A549 treated with AZD9567 at 1 μM for 4 hours (cell line): ENCODE data around the gene DDX19B. TPM values are rescaled to one million over a fixed set of nuclear protein-coding genes. Genes with fewer than 3 reads are reported as not detected.

Source experiments
- total RNA-seq: library from RNA; stranded (reverse); fragments of 200-300 nt; extraction: Qiagen RNA extraction; gene quantifications from 5 replicates; pipeline ENCODE4 v1.2.3, GENCODE V29; 2022; ENCODE audit not compliant: insufficient read depth

Gene DDX19B
- 27.5 to 45.5 TPM (median 31.5 TPM) in 5 replicates for total RNA-seq

GRCh38 chr16:70298988-70299938, at the start of gene DDX19B:
TSS of gene DDX19B (plus strand) at chr16:70299186. CDS start at chr16:70299298, 112 bp downstream.

GRCh38 chr16:70251629-70252354, 47.2 kb upstream of the DDX19B start, which contains the start of gene EXOSC6:
TSS of gene EXOSC6 (minus strand) at chr16:70251940. CDS start at chr16:70251900, 40 bp downstream.

GRCh38 chr16:70289229-70290094, 9.5 kb upstream of the DDX19B start, which contains the start of gene AARS1:
TSS of gene AARS1 (minus strand) at chr16:70289506. CDS start at chr16:70282763, 6,743 bp downstream.

Other genes with a start within 250 kb of the DDX19B start
- gene PDPR, start 184.9 kb upstream of the DDX19B start, total RNA-seq = 15.7 to 17.1 TPM (median 17.0 TPM) in 5 replicates
- 0.06 to 0.15 TPM in 2 of 5 replicates, not detected in the others for gene CLEC18C, start 125.4 kb upstream of the DDX19B start, total RNA-seq
- 15.8 to 16.7 TPM (median 16.4 TPM) in 5 replicates for gene EXOSC6, start 47.2 kb upstream of the DDX19B start, total RNA-seq
- 80.4 to 97.5 TPM (median 88.9 TPM) in 5 replicates for gene AARS1, start 9.7 kb upstream of the DDX19B start, total RNA-seq
- 39.8 to 45.3 TPM (median 41.5 TPM) in 5 replicates for gene DDX19A, start 47.7 kb downstream of the DDX19B start, total RNA-seq
- gene ST3GAL2, start 139.9 kb downstream of the DDX19B start, total RNA-seq = 16.4 to 31.5 TPM (median 20.0 TPM) in 5 replicates
- 4.2 to 6.1 TPM (median 5.0 TPM) in 5 replicates for gene FCSK, start 155.4 kb downstream of the DDX19B start, total RNA-seq
- 26.2 to 34.6 TPM (median 30.6 TPM) in 5 replicates for gene COG4, start 224.4 kb downstream of the DDX19B start, total RNA-seq
- 102 to 196 TPM (median 176 TPM) in 5 replicates for gene SF3B3, start 224.6 kb downstream of the DDX19B start, total RNA-seq